HG03460 (cell line): ENCODE results near the gene TUBB2B.
"Not testable (repeated sequence)": the region's sequence is repeated elsewhere in the genome, so short reads cannot be mapped to it uniquely, and the experiment has no call there.

ENCODE experiments used
- ATAC-seq: cut with Tn5 transposase; IDR thresholded peaks from one replicate; pipeline ENCODE4 v1.9.1; 2021; ENCODE audit not compliant: unreplicated experiment

The TUBB2B gene

DNA sequence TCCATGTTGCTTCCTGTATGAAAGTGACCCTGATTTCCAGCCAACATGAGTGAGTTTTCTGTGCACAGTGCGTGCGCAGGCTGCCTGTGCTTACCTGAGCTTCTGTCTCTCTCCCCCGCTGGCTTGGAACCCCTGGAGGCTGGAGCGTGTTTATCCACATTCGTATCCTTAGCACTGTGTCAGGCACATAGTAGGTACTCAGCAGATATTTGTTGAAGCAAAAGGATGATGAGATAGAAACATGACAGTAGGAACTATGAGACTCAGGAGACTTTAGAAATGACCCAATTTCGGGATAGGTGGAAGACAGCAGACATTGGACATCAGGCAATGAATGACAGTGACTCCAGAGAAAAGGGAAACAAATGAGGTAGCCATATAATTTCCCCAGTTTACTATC lies 15.2 kb downstream of the TUBB2B start:
- ATAC-seq = no peak

DNA sequence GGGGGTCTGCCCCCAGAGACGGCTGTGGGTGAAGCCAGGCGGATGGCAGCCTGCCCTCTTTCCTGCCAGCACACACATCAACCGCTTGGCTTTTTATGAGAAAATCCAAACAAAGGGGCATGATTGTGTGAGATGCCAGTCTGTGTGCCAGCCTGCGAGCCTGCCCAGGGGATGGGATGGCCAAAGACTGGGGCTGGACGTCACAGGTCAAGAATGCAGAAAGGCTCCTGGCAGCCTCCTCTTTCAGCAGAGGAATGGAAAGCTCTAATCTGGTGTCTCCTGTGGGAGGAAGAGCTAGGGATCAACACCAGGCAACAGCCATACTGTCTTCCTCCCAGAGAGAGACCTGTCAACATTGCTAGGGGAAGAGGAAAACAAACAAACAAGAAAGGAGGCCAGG lies 15.8 kb downstream of the TUBB2B start:
- no peak for ATAC-seq

DNA sequence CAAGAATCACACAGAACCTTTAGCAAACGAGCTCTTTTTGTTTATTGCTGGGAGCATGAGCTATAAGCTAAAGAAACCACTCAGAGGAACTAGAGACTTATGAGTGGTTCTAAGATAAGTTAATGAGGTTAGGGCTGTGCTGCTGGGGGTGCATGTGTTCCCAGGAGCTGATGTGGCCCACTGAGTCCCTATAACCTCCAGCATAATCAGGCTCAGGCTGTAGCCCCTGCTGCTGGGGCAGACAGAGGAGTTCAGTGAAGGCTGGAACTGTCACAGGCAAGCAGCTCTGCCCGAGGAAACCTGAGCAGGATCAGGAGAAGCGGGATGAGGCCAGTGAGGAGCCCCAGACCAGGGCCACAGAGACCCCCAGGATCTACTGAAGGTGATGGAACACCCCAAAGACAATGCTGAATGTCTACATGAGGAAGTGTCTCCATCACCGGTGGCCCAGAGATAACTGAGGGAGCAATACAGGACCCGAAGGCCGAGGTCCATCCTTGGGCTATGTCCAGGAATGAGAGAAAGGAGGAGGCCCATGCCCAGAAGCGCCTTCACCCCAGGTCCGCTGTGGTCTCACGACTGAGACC lies 17.3 kb downstream of the TUBB2B start:
- ATAC-seq = peak; percentile 27

DNA sequence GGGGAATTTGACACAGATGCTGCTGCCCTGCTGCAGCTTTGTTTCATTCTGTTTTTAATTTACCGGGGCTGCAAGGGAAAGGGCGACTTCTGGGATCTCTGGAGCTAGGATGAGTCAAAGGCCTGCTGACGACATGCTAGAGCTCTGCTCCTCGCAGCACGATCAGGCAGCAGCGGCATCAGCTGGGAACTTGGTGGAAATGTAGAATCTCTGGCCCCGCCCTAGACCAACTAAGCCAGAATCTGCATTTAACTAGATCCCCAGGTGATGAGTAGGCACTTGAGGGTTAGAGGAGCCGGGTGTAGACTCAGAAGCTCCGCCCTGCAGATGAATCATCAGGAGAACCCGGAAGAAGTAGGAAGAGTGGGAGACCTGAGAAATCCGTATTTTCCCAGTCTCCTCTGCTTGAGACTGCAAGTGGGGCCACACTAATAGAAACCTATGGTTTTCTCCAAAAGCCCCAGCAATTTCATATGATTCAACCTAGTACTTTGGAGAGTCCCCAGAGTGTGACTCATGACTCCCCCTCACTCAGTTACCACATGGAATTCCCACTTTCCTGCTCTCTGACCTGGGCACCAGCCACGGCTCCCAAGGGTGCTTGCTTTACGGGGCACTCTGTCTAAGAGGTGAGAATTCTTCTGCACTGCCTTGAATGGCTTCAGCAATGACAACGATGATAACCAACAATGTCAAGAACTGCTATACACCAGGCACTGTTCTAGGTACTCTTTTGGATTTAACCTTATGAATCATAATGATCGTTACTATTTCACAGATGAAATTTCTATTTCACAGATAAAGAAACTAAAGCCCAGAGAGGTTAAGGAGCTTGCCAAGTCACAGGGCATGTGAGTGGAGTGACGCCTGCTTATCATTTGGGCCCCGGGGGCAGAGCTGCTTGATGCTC lies 18.1 kb downstream of the TUBB2B start:
- ATAC-seq = peak; percentile 54

DNA sequence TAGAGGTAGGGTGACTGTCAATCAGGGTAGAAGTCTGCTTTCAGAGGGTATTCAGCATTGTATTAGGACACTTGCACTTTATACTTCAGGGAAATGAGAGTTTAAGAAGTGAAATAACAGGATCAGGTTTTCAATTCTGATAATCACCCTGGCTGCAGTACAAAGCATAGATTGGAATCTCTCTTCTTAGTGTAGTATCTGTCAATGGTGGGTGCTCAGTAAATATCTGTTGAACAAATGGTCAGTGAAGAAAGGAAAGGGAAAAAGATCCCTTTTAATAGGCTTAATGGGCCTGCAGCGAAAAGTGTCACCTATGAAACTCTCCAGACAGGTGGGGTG lies 18.7 kb downstream of the TUBB2B start:
- ATAC-seq = no peak

DNA sequence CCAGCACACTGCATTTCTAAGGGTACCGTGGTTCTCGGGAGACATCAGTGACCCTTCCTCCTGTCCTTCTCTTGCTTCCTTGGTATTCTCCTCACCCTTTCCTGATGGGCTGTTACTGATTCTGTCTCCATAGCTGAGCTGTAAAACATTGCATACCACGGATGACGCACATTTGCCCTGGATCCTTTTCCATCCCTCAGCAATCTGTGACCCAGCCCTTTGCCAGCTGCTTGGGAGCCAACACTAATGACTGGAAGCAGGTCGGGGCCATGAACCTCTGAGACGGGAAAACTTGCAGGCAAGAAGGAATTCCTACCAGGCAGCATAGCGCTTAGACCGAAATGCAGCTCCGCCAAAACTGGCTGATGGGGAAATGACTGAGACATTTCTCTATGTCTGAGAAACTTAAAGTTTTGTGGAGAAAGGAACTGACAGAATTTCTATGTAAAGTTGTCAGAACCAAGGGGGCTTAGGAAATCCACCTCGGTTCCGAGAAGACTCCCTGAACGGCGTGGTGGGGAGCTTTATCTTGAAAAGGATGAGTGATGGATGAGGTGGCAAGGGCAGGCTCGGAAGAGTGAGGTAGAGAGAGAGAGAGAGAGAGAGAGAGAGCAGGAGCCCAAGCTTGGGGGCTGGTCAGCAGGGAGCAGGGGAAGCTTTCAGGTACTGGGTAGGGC lies 19.2 kb downstream of the TUBB2B start:
- ATAC-seq = no peak

DNA sequence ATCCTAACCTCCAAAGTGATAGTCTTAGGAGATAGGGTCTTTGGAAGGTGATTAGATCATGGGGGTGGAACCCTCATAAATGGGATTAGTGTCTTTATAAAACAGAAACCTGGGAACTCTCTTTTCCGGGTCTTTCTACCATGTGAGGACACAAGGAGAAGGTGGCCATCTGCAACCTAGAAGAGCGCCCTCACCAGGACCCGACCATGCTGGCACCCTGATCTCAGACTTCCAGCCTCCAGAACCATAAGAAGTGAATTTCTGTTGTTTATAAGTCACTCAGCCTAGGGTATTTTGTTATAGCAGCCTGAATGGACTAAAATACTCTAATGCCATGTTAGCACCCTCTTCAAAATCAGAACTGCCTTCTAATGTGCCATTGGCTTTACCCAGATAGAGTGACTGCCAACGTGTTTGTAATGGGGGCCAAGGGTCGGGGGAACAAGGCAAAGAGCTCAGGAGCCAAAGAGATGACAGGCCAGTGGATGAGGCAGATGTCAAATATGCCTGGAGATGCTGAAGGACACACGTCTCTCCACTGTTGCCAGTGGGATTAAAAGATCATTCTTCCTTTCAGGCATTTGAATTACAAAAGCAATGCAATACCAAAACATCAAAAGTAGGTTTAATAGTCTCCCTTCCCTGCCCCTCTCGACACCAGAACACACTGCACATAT lies 21.0 kb downstream of the TUBB2B start:
- ATAC-seq = no peak

DNA sequence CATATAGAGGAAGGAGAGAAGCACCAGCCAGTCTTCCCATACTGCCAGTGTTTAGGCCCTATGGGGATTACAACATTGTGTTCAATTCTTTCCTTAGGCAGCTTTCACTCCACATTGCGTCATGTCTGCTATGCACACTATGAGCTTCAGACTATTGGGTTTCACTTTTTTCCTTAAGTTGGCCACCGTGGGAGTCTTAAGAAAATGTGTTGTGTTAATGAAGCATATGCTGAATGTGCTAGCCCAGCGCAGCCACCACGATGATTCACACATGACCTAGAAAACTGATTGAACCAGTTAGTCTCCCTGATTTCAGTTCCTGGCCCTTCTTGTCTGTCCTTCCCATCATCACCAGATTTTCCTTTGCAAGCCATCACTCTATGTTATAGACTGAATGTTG lies 21.5 kb downstream of the TUBB2B start:
- ATAC-seq = no peak

DNA sequence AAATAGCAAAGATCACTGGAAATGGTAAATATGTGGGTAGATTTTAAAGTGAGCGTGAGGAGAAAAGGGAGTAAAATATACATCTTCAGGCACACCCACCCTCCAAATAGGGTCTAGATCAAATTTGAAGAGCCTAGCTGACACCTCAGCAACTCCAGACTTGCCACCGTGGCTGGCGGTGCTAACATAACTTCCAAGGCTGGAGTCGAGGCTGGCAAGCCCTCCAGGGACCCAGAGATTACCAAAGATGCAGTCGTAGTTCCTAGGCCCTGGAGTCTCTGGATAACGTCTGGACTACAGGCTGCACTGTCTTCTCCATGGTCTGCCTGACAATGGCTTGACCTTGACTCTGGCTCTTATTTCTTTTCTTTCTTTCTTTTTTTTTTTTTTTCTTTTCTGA lies 22.5 kb downstream of the TUBB2B start:
- no peak for ATAC-seq

DNA sequence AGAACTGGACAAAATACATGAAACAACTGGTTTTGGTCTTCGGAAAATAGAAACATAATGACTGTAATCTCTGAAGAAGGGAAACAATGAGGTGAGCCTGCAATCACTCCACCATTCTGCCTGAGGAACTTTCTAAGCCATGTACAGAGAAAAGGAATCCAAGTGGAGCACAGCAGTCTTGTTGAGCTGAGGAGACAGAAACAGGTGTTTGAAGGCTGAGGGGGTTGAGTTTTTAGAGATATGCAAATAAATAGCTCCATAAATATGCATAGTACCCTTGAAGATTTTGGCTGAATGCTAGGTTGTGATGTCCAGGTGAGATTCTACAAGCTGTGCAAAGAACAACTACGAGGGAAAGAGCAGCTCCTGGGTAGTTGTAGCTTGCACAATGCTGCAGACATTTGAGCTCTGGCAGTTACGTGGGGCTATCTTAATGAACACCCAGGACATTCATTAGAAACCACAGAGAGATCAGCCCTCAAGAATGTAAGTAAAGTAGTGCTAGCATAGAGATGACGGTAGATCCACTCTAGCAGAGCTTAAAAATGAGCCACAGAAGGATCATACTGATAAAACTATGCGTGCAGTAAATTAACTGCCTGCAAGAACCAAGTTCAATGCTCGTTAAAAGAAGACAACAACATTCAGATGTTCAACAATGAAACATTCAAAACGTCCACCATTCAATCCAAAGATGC lies 24.3 kb downstream of the TUBB2B start:
- ATAC-seq = no peak

DNA sequence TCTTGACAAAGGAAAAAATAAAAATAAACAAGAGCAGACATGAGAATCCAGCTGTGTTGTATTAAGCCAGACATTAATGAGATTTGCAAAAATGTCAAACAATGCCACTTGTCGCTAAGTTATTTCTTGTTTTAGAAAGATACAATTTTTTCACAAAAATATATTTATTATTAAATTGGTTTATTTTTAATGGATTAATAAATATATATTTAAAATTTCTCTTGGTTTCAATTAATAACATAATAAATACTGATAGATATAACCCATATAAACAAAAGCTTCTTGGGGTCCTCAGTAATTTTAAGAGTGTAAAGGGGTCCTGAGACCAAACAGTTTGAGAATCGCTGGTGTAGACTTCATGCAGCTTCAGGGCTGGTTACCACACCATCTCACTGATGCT lies 26.1 kb downstream of the TUBB2B start:
- ATAC-seq = no peak

DNA sequence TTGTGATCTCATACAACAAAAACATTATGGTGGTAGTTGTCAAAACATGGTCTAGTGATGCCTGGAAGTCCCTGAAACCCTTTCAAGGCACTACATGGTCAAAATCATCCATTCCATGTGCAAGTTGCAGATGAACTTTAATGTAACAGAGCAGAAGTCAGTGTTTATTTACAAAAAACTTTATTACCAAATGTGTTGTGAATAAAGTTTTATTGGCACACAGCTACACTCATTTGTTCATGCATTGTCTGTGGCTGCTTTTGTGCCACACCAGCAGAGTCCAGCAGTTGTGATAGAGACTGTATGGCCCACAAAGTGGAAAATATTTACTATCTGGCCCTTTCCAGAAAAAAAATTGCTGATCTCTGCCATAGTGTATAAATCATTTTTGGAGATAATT lies 26.8 kb downstream of the TUBB2B start:
- no peak for ATAC-seq

DNA sequence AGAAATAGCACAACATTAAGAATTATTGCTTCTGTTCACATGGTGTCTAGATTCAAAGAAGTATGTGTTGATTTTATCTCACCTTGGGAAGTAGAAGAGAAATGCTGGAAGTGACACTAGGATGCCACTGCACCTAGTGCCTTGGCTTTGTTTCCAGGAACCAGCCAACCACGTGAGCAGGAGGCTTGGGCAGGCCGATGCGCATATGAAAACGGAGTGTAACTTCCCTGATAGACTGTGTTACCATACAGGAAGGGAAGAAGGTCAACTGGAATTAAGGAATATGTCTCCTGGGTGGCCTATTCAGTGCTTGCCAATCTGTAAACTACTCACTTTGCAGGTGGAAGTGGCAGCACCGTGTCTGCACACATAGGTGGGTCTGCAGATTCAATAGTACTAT lies 28.1 kb downstream of the TUBB2B start:
- no peak for ATAC-seq

DNA sequence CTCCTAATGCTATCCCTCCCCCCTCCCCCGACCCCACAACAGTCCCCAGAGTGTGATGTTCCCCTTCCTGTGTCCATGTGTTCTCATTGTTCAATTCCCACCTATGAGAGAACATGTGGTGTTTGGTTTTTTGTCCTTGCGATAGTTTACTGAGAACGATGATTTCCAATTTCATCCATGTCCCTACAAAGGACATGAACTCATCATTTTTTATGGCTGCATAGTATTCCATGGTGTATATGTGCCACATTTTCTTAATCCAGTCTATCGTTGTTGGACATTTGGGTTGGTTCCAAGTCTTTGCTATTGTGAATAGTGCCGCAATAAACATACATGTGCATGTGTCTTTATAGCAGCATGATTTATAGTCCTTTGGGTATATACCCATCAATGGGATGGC lies 29.7 kb downstream of the TUBB2B start:
- ATAC-seq = not testable (repeated sequence)

DNA sequence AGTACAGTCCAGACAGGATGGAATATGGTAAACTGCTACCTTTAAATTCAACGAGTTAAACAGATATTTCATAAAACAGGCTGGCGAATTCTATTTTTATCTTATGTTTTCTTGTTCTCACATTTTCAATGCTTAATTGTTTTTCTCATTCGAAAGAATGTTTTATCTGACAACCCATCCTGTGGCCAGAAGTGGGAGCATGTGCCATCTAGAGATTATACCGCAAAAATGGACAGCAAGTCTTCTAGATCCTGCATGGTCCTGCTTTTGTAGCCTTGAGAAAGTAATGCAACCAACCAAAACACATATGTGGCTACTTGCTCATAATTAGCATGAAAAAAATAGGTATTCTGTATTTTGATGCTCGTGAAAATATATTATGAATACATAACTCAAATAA lies 30.7 kb downstream of the TUBB2B start:
- no peak for ATAC-seq

DNA sequence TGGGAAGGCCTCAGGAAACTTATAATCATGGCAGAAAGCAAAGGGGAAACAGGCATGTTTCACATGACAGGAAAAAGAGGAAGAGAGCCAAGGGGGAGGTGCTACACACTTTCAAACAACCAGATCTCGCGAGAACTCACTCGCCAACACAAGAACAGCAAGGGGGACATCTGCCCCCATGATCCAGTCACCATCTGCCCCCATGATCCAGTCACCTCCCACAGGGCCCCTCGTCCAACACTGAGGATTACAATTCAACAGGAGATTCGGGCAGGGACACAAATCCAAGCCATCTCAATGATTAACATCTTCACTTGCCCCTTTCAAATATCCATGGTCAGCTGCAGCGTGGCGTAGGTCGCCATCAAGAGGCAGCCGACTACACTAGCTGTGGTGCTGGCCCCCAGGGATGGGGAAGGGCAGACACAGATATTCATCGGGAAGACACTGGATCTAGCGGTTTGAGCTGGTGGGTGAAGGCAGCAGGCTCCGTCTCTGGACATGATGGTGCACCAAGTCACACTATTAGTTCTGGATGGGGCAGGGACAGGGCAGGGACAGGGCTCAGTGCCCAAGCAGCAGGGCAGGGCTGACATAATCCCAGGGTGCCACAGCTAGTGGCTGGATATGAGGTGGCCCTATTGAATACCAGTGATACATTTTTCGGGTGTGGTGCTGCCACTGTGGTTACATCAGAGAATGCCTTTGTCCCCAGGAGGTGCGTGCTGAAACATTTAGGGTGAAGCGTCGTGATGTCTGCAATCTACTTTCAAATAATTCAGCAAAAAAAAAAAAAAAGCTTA lies 31.6 kb downstream of the TUBB2B start:
- ATAC-seq = no peak

DNA sequence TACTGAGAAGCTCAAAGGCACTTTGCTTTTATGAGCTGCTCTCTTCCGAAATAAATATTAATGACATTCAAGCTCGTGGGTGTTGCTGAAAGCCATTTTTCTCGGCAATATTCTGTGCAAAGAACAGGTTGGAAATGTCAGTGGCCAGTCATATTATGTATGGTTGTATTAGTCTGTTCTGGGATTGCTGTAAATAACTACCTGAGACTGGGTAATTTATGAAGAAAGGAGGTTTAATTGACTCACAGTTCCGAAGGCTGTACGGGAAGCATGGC lies 32.1 kb downstream of the TUBB2B start:
- ATAC-seq = no peak

DNA sequence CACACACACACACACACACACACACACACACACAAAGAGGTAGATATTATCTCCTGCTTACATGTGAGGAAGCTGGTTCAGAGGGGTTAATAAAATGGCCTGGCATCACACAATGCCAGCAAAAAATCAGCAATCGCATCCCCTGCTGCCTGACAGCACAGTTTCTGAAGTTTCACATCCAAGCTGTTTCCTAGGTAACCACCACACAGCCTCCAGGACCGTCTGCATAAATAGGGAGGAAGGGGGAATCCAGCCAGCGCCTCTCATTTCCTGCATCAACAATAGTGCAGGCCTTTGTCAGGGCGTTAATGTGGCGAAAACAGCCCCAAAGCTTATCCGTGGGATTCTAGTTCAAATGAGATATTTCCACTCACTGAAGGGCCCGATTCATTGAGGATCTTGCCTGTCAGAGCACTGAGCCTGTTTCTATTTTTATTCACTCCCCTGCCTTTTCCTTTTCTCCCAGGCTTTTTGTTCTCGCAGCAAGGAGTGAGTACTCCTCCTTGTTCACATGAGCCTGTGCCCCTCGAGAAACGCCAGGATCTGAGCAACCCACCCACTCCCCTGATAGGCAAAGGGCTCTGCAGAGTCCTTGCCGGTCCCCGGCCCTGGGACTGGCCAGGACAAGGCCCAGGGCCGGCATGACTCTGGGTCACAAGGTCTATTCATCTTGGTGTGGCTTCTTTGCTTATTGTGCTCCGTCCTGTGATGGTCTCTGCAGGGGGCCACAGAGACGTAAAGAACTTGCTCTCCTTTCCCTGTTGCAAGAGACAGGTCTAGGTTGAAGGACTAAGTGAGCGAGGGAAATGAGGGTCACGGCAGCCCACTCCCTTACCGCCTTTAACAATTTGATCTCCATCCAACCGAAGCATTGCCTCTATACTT lies 32.7 kb downstream of the TUBB2B start:
- ATAC-seq = no peak

DNA sequence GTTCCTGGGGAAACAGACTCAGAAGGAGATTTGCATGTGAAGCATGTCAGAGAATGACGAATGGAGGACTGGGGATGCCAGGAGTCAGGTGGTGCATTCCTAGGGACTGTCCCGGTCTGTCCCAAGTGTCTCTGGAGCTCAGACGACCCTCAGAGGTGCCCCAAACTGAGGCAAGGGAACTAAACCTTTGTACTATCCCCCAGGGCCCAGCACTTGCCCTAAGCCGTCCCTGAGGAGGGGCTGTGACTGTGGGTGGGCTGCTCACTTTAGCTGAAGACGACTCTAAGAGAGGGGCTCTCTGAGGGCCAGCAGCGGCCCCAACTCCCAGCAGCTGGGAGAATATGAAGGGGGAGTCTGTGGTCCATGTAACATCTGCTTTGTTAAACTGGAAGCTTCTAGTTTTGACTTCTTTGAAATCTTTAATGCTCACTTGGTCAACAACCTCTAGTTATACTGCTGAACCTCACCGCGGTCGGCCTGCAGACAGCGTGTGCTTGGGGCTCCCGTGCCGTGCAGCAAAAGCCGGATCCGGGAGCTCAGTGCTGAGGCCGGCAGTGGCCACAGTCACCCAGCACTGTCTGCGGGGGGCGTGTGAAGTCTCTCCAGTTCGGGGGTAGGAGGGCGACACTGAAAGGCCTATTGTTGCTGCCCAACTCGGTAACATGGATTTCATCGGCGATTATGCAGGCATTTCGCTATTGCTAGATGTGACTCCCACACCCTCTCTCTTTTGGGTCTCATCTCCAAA lies 34.2 kb downstream of the TUBB2B start:
- ATAC-seq = no peak
